Measurements from ENCODE around the gene C1QL2.

C1QL2 gene

GRCh38 chr2:119158563-119159347 lies at the start of gene C1QL2:
Gene C1QL2 (minus strand): TSS chr2:119158751. CDS start chr2:119158269, 482 bp downstream.
- DNase-seq, result no peak

- no peak for DNase-seq
These were observed 48.9 kb upstream of the C1QL2 start for GRCh38 chr2:119207447-119207846.

DNA sequence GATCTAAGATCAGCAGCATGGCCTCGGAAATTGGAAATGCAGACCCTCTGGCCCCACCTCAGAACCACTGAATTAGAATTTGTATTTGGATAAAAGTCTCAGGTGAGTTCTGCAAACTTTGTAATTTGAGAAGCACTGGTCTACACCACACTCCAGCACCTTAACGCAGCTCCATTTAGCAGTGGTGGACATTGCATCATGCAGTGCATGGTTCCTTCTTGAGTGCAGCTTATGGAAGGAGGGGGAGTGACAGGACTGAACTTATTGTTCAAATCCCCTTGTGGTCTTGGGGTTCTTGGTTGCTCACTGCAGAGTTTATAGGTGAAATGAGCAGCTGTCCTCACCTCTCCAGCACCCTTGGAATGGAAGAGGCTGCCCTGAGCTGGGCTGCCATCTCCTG lies 47.6 kb upstream of the C1QL2 start:
- no peak for DNase-seq

DNA sequence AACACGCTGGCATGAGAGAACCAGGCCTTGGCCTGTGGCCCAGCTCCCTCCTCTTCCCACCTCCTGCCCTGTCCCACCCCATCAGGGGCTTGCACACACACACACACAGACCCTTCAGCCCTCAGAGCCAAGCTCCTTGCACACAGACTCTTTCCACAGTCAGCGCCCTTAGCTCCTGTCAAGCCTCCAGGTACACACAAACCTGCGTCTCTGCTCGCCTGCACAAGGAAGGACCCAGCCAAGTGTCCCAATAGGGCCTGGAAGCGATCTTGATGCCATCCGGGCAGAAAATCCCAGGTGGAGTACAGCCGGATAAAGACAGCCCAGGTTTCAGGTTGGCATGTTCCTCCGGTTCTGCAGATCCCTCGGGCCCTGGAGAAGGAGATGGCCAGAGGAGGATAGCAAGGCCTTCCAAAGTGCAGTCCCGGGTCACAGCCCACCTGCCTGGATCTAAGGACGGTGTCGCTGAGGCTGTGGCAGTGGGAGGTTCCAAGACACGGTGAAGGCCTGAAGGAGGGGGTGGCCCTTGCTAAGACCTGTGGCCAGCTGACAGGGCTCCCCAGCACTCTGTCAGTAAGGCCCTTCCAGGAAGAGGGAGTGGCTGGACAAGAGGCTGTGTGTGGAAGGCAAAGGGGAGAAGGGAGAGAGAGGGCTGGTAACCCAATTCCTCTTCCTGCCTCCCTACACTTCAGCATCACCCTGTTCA lies 46.6 kb upstream of the C1QL2 start:
- DNase-seq, result no peak

DNA sequence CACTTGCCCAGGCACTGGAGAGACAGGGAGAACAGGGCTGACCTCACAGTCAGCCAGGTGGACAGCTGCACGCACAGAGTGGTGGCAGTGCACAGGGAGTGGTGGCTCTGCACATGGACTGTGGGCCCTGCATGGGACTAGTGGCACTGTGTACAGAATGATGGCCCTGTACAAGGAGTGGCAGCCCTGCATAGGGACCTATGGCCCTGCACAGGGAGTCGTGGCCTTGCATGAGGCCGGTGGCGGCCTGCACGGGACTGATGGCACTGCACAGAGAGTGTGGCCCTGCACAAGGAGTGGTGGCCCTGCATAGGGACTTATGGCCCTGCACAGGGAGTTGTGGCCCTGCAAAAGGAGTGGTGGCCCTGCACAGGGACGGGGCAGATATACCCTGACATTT lies 46.0 kb upstream of the C1QL2 start:
- no peak for DNase-seq

- DNase-seq, result no peak
These were observed 44.2 kb upstream of the C1QL2 start for GRCh38 chr2:119202610-119203310.

- DNase-seq, result no peak
These were observed 43.3 kb upstream of the C1QL2 start for GRCh38 chr2:119201815-119202214.

DNA sequence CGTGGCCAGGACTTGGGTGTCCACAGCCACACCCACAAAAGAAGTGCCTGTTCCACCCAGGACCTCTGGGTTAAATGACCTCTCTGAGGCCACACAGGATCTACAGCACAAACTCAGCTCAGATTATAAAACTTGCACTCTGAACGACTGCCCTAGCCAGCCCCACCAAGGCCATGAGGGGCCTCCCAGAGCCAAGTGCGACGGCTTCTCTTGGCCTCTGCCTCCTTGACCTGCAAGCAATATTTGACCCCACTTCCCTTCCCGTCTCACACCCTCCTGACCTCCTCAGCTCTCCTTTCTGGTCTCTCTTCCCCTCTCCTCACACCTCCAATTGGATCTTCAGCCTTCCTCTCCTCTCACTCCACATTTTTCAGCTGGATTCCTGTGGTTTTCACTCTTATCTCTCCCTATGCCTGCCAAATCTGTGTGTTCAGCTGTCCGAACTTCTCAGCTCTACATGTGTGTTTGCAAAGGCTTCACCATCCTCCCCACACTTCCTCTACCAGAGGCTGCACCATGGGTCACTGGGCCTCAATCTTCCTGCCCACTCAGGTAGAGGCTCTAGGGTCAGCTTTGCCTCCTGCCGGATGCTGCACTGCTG lies 39.8 kb upstream of the C1QL2 start:
- DNase-seq, result no peak

GRCh38 chr2:119197529-119198239 lies 39.1 kb upstream of the C1QL2 start:
- no peak for DNase-seq

GRCh38 chr2:119197126-119197405 lies 38.5 kb upstream of the C1QL2 start:
- DNase-seq, result no peak

DNA sequence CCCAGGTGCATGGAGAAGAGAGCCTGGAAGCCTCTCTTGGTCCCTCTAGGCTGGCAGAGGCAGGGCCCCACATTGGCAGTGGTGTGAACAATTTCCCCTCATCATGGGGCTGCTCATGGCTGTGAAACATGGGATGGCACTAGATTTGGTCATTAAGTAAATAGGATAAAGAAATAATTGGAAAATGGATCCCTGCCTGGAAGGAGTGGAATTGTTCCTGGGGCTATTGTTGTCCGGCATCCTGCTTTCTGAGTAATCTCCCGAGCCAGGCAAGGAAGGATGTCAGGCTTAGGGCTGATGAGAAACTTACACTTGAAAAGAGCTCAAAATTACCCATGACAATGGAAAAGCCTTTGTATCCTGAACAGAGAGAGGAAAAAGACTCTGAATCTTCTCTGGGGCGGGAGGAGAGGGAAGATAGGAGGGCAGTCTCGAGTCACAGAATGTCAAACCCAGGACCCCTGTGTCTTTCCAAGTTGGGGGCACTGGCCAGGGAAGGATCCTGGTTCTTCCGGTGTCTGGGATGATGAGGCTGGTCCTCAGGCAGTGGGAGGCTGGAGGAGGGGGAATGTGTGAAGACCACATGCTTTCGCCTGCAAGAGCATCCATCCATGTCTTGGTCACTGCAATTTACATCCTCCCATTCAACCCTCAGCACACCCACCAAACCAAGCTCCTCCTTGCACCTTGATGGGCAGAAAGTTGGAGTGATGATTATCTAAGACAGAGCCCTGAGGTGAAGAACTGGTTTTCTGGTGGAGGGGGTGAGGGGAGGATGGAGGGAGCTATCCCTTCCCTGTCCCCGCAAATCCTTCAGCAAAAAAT lies 38.0 kb upstream of the C1QL2 start:
- DNase-seq, result no peak

GRCh38 chr2:119195887-119196286 lies 37.3 kb upstream of the C1QL2 start:
- DNase-seq, result no peak

GRCh38 chr2:119195001-119195400 lies 36.5 kb upstream of the C1QL2 start:
- DNase-seq, result no peak

DNA sequence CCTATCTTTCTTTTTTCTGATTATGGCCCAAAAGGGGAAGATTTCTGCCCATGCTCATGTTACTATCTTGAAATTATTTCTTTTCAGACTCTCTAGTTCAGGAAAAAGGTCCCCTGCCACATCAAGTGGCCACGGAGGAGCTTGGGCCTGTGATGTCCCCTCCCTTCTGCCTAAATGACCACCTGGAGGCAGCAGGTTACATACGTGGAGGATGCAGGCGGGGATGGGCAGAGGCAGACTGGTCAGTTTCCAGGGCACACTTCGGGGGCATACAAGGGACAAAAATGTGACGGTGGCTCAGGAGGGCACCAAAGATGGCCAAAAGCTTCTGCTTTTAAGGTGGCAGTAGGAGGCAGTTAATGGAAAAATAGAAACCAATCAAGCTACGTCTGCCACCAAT lies 34.3 kb upstream of the C1QL2 start:
- no peak for DNase-seq

GRCh38 chr2:119190321-119191111 lies 32.0 kb upstream of the C1QL2 start:
- no peak for DNase-seq

- DNase-seq, result no peak
These were observed 26.0 kb upstream of the C1QL2 start for GRCh38 chr2:119184512-119184911.

DNA sequence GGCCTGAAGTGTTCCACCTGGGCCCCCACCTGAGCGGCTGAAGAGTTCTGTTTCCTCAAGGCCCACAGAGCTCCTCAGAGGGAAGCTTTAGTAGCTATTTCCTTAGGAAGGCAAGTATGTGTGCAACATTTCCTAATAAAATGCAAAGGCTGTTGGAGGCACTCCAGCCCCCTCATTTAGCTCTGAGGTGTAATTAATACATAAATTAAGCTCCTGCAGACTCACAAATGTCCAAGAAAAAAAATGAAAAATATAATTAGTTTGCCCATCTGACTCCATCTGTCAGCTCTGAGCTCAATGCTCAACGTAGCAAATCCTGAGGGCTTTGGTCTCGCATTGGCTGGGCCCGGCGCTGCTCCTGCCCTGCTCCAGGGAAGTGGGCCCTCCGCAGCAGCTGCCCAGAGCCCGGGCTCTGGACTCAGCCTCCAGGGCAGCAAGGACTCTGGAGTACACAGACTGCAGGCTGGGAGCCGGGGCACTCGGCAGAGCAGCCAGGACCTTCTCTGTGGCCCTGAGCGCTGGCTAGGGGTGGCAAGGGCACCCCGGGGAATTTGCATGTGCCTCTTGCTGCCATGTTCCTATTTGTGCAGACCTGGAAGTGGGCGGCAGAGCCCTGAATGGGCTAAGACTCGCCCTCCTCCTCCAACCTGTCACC lies 23.4 kb upstream of the C1QL2 start:
- DNase-seq, result no peak

DNA sequence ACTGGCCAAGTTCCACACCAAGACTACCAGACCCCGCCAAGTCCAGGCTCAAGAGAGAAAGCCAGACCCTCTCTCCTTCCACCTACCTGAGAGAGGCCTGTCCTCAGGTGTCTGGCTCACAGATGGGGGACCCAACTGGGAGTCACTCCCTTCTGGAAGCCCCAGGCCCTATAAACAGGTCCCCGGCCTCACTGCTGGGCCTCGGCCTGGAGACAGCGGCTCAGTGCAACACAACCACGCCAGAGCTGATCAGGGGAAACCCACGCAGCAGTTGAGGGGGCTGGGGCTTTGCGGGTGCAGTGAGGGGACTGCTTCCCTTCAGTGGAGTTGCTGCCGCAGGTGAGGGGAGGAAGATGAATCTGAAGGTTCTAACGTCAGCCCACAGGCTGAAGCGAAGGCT lies 22.8 kb upstream of the C1QL2 start:
- DNase-seq, result no peak

DNA sequence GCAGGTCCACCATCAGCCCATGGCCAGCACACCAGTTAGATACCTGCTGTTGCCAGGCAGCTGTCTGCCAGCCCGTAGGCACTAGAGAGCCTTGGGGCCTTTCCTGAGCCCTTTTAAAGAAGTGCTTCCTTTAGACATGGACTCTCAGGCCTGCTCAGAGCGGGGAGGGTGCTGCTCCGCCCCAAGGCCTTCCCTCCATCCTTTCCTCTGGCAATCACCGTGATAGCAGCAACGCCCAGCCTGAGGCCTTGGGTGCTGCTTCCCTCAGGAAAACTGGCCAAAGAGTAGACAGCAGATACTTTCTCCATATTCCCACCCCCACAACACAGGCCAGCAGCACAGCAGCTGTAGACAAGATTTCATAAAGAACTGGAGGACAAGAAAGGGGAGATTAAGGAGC lies 22.3 kb upstream of the C1QL2 start:
- DNase-seq, result no peak

- DNase-seq, result no peak
These were observed 21.4 kb upstream of the C1QL2 start for GRCh38 chr2:119179991-119180390.

DNA sequence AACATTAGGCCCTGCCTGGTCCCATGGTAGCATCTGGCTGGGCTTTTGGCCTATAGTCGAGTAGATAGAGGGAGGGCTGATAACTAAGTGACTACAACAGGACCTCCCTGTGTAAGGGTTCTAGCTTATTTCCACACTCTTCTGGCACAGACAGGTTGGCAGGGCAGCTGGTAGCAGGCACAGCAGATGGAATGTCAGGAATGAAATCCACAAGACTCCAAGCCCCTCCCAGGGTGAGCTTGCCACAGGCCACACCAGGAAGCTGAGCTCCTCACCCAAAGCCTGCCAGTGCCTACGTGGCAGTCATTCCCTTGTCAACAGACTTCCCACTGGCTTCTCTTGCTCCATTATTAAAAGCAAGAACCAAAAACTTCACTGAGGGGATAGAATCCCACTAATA lies 20.7 kb upstream of the C1QL2 start:
- DNase-seq, result no peak
